Measurements from ENCODE around the gene HMCN2.

The HMCN2 gene

GRCh38 chr9:130477564-130477963 is 212.0 kb downstream of the HMCN2 start:
- FAIRE-seq = no peak

GRCh38 chr9:130478152-130478551 is 212.6 kb downstream of the HMCN2 start:
- no peak for FAIRE-seq

GRCh38 chr9:130478736-130479575 is 213.4 kb downstream of the HMCN2 start:
- no peak for FAIRE-seq

- FAIRE-seq = no peak
Observed at GRCh38 chr9:130479587-130479986, 214.0 kb downstream of the HMCN2 start.

- no peak for FAIRE-seq
Observed at GRCh38 chr9:130480673-130481072, 215.1 kb downstream of the HMCN2 start.

GRCh38 chr9:130482463-130482862 is 216.9 kb downstream of the HMCN2 start:
- FAIRE-seq = no peak

- no peak for FAIRE-seq
Observed at GRCh38 chr9:130483371-130483971, 217.9 kb downstream of the HMCN2 start.

All from A204.1 (cell line).